Stomach (tissue), 4 donors: ENCODE data around the gene TAF1B.

ENCODE experiments used
- CTCF ChIP-seq, 7 experiments: fragments of 450-650 bp in 4 of 7; fragments of 200-600 bp in 3 of 7; sonication (generic) in 3 of 7; IDR thresholded peaks; one replicate each; pipeline ENCODE4 v1.5.1; 2016 to 2019; ENCODE audit warnings: antibody characterized with exemption in 7 of 7, control low read depth in 2 of 7, mild to moderate bottlenecking in 1 of 7
- POLR2A ChIP-seq, 4 donors: fragments of 450-650 bp; IDR thresholded peaks; one replicate each; pipeline ENCODE4 v1.6.1; 2016; ENCODE audit warnings: antibody characterized with exemption in 4 of 4, control low read depth in 2 of 4, mild to moderate bottlenecking in 1 of 4, moderate library complexity in 1 of 4

GRCh38 chr2:9795071-9795470 is 48.2 kb upstream of the TAF1B start:
- TF ChIP-seq CTCF (IDR thresholded peaks at IDR 0.05) (no peak), POLR2A (IDR thresholded peaks at IDR 0.05) (no peak)
